ENCODE data around the gene SORL1-AS1.

The SORL1-AS1 gene

DNA sequence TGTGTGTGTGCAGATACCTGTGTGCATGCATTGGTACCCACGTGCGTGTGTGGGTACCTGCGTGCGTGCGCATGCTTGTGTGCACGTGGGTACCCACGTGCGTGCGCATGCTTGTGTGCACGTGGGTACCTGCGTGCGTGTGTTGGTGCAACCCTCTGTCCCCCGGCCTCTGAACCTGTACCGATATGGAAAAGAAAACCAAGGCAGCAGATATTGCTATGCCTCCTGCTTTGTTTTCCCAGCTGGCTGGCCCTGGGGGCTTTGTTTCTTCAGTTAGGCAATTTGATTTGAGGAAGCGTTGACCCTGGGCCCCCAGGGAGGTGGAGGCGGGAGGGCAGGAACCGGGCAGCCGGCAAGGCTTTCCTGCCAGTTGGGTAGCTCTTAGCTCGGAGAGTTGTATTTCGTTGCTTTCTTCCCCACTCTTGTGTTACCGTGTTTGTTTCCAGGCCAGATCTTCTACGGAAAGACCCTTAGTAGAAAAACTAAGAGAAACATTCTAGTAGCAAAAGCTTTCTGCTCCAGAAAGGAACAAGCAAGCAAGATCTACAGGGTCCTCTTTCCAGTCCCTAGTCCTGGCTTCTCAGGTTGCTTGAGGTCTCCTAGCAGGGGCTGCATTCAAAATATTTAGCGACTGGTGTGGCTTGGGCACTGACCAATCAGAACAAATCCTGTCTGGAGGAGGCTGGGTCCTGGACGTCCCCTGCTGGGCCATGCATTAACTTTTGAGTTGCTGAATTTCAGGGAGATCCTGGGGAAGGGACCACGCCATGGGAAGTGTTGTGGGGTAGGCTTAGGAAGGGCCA lies 26.3 kb upstream of the SORL1-AS1 start:
- H3K79me2 ChIP-seq (ENCODE audit: low read depth) = peaks cover 3% of the 10 kb centered on the region
- peak overlapping the region; percentile 57 for H2AFZ ChIP-seq (replicated peaks)
- no peaks in the 10 kb centered on the region for H3K36me3 Mint-ChIP-seq
- peak overlapping the region; percentile 11 for H3K4me3 ChIP-seq
- H3K9ac ChIP-seq = no peak overlapping the region
- H3K27ac Mint-ChIP-seq = peak overlapping the region; percentile 74
- H3F3A ChIP-seq (ENCODE audit: low read depth) = peaks cover 24% of the 10 kb centered on the region
- peak; percentile 69 for DNase-seq (ENCODE audit: low spot score)
- no peaks in the 10 kb centered on the region for H3K27me3 ChIP-seq
- peaks cover 2% of the 10 kb centered on the region for H3K9me3 Mint-ChIP-seq
- TF ChIP-seq, protein P1, sequence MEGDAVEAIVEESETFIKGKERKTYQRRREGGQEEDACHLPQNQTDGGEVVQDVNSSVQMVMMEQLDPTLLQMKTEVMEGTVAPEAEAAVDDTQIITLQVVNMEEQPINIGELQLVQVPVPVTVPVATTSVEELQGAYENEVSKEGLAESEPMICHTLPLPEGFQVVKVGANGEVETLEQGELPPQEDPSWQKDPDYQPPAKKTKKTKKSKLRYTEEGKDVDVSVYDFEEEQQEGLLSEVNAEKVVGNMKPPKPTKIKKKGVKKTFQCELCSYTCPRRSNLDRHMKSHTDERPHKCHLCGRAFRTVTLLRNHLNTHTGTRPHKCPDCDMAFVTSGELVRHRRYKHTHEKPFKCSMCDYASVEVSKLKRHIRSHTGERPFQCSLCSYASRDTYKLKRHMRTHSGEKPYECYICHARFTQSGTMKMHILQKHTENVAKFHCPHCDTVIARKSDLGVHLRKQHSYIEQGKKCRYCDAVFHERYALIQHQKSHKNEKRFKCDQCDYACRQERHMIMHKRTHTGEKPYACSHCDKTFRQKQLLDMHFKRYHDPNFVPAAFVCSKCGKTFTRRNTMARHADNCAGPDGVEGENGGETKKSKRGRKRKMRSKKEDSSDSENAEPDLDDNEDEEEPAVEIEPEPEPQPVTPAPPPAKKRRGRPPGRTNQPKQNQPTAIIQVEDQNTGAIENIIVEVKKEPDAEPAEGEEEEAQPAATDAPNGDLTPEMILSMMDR (IDR thresholded peaks at IDR 0.05) = no peak
- TF ChIP-seq EZH2 (IDR thresholded peaks at IDR 0.05) (no peak), EZH2phosphoT487 (IDR thresholded peaks at IDR 0.05) (no peak)
- H3K4me3 Mint-ChIP-seq = no peak overlapping the region
- no peaks in the 10 kb centered on the region for H3K9me3 ChIP-seq (ENCODE audit: low read depth)
- H4K20me1 ChIP-seq (ENCODE audit: low read depth) = no peaks in the 10 kb centered on the region
- peak overlapping the region; percentile 90 for H3K27ac ChIP-seq
- peaks cover 30% of the 10 kb centered on the region for H3K4me1 ChIP-seq
- H3K4me2 ChIP-seq = peak overlapping the region; percentile 72
- no peaks in the 10 kb centered on the region for H3K36me3 ChIP-seq
- peaks cover 24% of the 10 kb centered on the region for H3K4me1 Mint-ChIP-seq
- H3K27me3 Mint-ChIP-seq (ENCODE audit: insufficient read depth, low read depth) = peaks cover 13% of the 10 kb centered on the region

DNA sequence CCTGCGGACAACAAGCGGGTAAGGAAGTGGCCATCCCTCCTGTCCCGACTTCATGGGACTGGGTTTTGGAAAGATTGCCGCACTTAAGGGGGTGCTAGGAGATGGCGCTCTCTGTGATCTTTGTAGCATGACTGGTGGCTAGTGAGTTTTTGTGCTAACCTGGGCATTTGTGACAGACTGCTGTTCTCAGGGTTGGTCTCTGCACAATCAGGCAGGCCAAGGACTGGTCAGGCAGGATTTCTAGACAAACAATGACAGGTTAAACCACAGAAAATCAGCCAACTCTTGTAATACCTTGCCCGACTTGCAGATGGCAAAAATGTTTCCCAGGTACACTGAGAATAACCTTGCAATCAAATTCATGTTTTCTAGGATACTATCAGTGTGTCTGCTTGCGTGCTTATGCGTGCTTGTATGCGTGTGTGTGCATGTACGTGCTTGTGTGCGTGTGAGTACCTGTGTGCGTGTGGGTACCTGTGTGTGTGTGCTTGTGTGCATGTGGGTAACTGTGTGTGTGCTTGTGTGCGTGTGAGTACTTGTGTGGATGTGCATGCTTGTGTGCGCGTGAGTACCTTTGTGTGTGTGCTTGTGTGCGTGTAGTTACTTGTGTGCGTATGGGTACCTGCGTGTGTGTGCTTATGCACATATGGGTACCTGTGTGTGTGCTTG lies 25.6 kb upstream of the SORL1-AS1 start:
- peaks cover 24% of the 10 kb centered on the region for H3K4me1 Mint-ChIP-seq
- Histone ChIP-seq H3K36me3 (no peaks in the 10 kb centered on the region), H2AFZ (replicated peaks) (no peak overlapping the region), H3K27ac (peak overlapping the region; percentile 90), H3K9ac (no peak overlapping the region), H3K27me3 (no peaks in the 10 kb centered on the region), H3K4me2 (peak overlapping the region; percentile 72), H3K4me1 (peaks cover 30% of the 10 kb centered on the region), H3F3A (ENCODE audit: low read depth) (peaks cover 24% of the 10 kb centered on the region), H3K9me3 (ENCODE audit: low read depth) (no peaks in the 10 kb centered on the region), H3K4me3 (no peak overlapping the region), H4K20me1 (ENCODE audit: low read depth) (no peaks in the 10 kb centered on the region), H3K79me2 (ENCODE audit: low read depth) (peaks cover 3% of the 10 kb centered on the region)
- H3K27me3 Mint-ChIP-seq (ENCODE audit: insufficient read depth, low read depth) = peaks cover 9% of the 10 kb centered on the region
- peaks cover 2% of the 10 kb centered on the region for H3K9me3 Mint-ChIP-seq
- TF ChIP-seq EZH2phosphoT487 (IDR thresholded peaks at IDR 0.05) (no peak), EZH2 (IDR thresholded peaks at IDR 0.05) (no peak)
- TF ChIP-seq, protein P1 (IDR thresholded peaks at IDR 0.05) = no peak
- no peak for DNase-seq (ENCODE audit: low spot score)
- H3K27ac Mint-ChIP-seq = peak overlapping the region; percentile 74
- H3K36me3 Mint-ChIP-seq = peaks cover under 1% of the 10 kb centered on the region
- no peak overlapping the region for H3K4me3 Mint-ChIP-seq

DNA sequence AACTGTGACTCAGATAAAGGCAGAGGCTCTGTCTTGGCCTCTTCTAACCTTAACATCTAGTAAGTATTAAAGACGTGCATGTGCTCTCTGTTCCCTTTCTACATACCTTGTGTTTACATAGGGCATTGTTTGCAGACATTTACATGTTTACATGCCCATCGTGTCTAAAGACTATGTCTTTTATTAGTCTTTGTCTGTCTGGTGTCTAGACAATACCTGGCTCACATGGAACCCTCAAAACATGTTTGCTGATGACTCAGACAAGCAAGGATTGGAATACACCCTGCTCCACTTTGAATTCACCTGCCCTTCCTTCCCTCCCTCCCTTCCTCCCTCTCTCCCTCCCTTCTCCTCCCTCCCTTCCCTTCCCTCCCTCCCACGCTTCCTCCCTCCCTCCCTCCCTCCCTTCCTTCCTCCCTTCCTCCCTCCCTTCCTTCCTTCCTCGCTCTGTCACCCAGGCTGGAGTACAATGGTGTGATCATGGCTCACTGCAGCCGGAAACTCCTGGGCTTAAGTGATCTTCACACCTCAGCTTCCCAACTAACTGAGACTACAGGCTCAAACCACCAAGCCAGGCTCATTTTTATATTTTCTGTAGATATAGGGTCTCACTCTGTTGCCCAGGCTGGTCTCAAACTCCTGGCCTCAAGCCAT lies 23.7 kb upstream of the SORL1-AS1 start:
- H3F3A ChIP-seq (ENCODE audit: low read depth) = peaks cover 24% of the 10 kb centered on the region
- no peaks in the 10 kb centered on the region for H4K20me1 ChIP-seq (ENCODE audit: low read depth)
- peaks cover 5% of the 10 kb centered on the region for H3K36me3 Mint-ChIP-seq
- no peaks in the 10 kb centered on the region for H3K9me3 ChIP-seq (ENCODE audit: low read depth)
- H3K27me3 Mint-ChIP-seq (ENCODE audit: insufficient read depth, low read depth) = peaks cover 8% of the 10 kb centered on the region
- H2AFZ ChIP-seq (replicated peaks) = no peak overlapping the region
- TF ChIP-seq, protein P1 (IDR thresholded peaks at IDR 0.05) = no peak
- TF ChIP-seq EZH2phosphoT487 (IDR thresholded peaks at IDR 0.05) (no peak), EZH2 (IDR thresholded peaks at IDR 0.05) (no peak)
- DNase-seq (ENCODE audit: low spot score) = no peak
- peaks cover 3% of the 10 kb centered on the region for H3K79me2 ChIP-seq (ENCODE audit: low read depth)
- H3K4me1 Mint-ChIP-seq = peaks cover 27% of the 10 kb centered on the region
- H3K4me3 Mint-ChIP-seq = no peak overlapping the region
- H3K27me3 ChIP-seq = no peaks in the 10 kb centered on the region
- H3K4me1 ChIP-seq = peaks cover 30% of the 10 kb centered on the region
- H3K27ac Mint-ChIP-seq = no peak overlapping the region
- H3K9ac ChIP-seq = no peak overlapping the region
- no peak overlapping the region for H3K27ac ChIP-seq
- H3K4me3 ChIP-seq = no peak overlapping the region
- no peak overlapping the region for H3K4me2 ChIP-seq
- peaks cover 2% of the 10 kb centered on the region for H3K9me3 Mint-ChIP-seq
- no peaks in the 10 kb centered on the region for H3K36me3 ChIP-seq
